Measurements from ENCODE around the gene MINK1. TPM values are rescaled to one million over a fixed set of nuclear protein-coding genes. Genes with fewer than 3 reads are reported as not detected.
A peak's percentile ranks its signal among the peaks of the same experiment; 100 is the strongest.

MINK1 gene
- total and polyA plus RNA-seq, 2 of the 13 experiments (the other 11 are each of a cell fraction or from before 2014, with no cell fraction given): 17.2 to 63.9 TPM

- TF ChIP-seq LRRFIP1 (CRISPR knock-in tag; conservative IDR thresholded peaks at IDR 0.05) (no peak), KAT2B (IDR thresholded peaks at IDR 0.05; ENCODE audit: borderline replicate concordance, low read depth, low read length) (no peak), NR2C2 (CRISPR knock-in tag; IDR thresholded peaks at IDR 0.05; ENCODE audit: borderline replicate concordance) (peak; percentile 45; the same call in 1 of the 2 replicates), ZNF260 (CRISPR knock-in tag; IDR thresholded peaks at IDR 0.05; ENCODE audit: borderline replicate concordance, low read depth) (no peak), ZNF609 (CRISPR knock-in tag; IDR thresholded peaks at IDR 0.05; ENCODE audit: borderline replicate concordance) (peak; percentile 14; the same call in 1 of the 2 replicates), TOPORS (CRISPR knock-in tag; IDR thresholded peaks at IDR 0.05) (0 out of 2 replicates have a peak, but pooled peaks have one; percentile 15), GATAD2A (CRISPR knock-in tag; IDR thresholded peaks at IDR 0.05) (no peak), ZFP62 (CRISPR knock-in tag; IDR thresholded peaks at IDR 0.05) (no peak), ZBTB21 (CRISPR knock-in tag; IDR thresholded peaks at IDR 0.05) (no peak), KDM2A (CRISPR knock-in tag; IDR thresholded peaks at IDR 0.05; ENCODE audit: borderline replicate concordance, low read depth) (peak; percentile 63; the same call in 1 of the 2 replicates), HNRNPUL1 (IDR thresholded peaks at IDR 0.05; ENCODE audit: low read depth, low read length) (no peak), CEBPG (CRISPR knock-in tag; IDR thresholded peaks at IDR 0.05) (no peak), RARA (CRISPR knock-in tag; IDR thresholded peaks at IDR 0.05) (0 out of 2 replicates have a peak, but pooled peaks have one; percentile 16), MED1 (CRISPR knock-in tag; IDR thresholded peaks at IDR 0.05) (peak; percentile 36), KDM4B (CRISPR knock-in tag; IDR thresholded peaks at IDR 0.05) (0 out of 2 replicates have a peak, but pooled peaks have one; percentile 48), RBFOX2 (IDR thresholded peaks at IDR 0.05; ENCODE audit: low read depth, low read length) (peak; percentile 90)
- TF ChIP-seq, protein P1, sequence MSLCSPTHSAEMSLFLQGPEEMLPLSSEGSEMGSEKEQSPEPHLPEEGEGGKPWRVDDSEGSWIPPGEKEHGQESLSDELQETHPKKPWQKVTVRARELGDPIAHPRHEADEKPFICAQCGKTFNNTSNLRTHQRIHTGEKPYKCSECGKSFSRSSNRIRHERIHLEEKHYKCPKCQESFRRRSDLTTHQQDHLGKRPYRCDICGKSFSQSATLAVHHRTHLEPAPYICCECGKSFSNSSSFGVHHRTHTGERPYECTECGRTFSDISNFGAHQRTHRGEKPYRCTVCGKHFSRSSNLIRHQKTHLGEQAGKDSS (CRISPR knock-in tag; IDR thresholded peaks at IDR 0.05; ENCODE audit: borderline replicate concordance, low read depth): no peak
- TF ChIP-seq, protein P2, sequence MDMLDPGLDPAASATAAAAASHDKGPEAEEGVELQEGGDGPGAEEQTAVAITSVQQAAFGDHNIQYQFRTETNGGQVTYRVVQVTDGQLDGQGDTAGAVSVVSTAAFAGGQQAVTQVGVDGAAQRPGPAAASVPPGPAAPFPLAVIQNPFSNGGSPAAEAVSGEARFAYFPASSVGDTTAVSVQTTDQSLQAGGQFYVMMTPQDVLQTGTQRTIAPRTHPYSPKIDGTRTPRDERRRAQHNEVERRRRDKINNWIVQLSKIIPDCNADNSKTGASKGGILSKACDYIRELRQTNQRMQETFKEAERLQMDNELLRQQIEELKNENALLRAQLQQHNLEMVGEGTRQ (IDR thresholded peaks at IDR 0.05; ENCODE audit: low read depth, low read length): no peak
- TF ChIP-seq, protein P2 (CRISPR knock-in tag; IDR thresholded peaks at IDR 0.05; ENCODE audit: borderline replicate concordance): no peak
These were observed at the start of gene MINK1 (continued) for GRCh38 chr17:4833178-4833940.
